ENCODE results near the gene INPP4A. TPM values are rescaled to one million over a fixed set of nuclear protein-coding genes. Genes with fewer than 3 reads are reported as not detected.

Gene INPP4A
- polyA plus RNA-seq, 1 donor from 2014 or later: 51.4 TPM

- Histone ChIP-seq H3K9me2 (ENCODE audit: insufficient read depth, low read length) (no peaks in the 10 kb centered on the region), H3K27me3 (ENCODE audit: insufficient read depth, low read depth, low read length) (no peaks in the 10 kb centered on the region), H3F3A (ENCODE audit: insufficient read depth, low read length, poor library complexity, severe bottlenecking) (no peaks in the 10 kb centered on the region), H3K79me2 (replicated peaks; ENCODE audit: insufficient read depth, low read length) (peaks cover 35% of the 10 kb centered on the region), H3K4me3 (ENCODE audit: low read length) (no peak overlapping the region), H3K36me3 (ENCODE audit: insufficient read depth, low read length) (no peaks in the 10 kb centered on the region), H3K27ac (ENCODE audit: low read length) (no peak overlapping the region), H2AFZ (ENCODE audit: low read depth, low read length) (no peak overlapping the region), H3K9me3 (ENCODE audit: low read length) (no peaks in the 10 kb centered on the region), H3K9ac (ENCODE audit: low read length) (no peak overlapping the region), H4K20me1 (ENCODE audit: insufficient read depth) (no peaks in the 10 kb centered on the region), H3K4me2 (ENCODE audit: low read length) (no peak overlapping the region)
- TF ChIP-seq, protein P1, sequence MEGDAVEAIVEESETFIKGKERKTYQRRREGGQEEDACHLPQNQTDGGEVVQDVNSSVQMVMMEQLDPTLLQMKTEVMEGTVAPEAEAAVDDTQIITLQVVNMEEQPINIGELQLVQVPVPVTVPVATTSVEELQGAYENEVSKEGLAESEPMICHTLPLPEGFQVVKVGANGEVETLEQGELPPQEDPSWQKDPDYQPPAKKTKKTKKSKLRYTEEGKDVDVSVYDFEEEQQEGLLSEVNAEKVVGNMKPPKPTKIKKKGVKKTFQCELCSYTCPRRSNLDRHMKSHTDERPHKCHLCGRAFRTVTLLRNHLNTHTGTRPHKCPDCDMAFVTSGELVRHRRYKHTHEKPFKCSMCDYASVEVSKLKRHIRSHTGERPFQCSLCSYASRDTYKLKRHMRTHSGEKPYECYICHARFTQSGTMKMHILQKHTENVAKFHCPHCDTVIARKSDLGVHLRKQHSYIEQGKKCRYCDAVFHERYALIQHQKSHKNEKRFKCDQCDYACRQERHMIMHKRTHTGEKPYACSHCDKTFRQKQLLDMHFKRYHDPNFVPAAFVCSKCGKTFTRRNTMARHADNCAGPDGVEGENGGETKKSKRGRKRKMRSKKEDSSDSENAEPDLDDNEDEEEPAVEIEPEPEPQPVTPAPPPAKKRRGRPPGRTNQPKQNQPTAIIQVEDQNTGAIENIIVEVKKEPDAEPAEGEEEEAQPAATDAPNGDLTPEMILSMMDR (IDR thresholded peaks at IDR 0.05; ENCODE audit: poor library complexity, severe bottlenecking): no peak
Measured at GRCh38 chr2:98489486-98489885, 44.8 kb downstream of the INPP4A start.

DNA sequence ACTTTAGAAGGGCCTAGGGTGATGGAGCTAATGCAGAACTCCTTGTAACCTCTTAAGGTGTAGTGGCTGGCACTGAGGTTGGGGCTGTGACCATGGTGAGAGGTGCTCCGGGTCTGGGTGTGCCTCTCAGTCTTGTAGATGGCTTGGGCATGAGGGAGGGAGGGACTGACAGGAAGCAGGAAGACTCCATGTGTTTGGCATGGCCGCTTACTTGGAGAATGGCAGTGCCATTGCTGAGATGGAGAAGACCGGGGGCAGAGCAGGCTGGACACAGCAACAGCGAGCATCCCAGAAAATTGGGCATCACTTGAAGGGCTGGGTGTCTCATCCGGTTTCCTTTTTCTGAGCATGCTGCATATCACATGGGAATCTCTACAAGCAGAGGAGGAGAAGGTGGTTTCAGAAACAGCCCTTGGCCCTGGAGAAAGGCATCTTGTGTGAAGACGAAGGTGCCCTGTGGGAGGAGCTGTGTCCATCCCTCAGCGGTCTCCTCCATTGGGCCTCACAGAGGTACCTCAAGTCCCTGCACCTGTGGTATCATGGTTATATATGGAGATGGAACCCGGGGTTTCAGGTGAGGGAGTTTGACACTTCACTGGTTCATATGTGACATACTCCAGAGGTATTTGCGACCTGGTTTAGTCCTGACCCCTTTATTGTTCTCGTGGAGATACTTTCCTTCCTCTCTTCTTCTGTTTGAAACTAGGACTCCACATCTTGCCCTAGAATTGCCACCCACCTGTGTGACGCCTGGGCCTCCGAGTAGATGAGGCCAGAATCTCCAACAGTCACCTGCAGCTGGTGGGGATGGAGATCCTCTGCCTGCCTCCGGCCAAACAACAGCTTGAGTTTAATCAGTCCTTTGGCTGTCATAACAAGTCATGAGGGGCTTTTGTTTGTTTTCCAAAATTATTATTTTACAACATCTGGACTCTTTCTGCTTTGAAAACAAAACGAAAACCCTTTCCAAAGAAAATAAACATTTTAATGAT, 45.6 kb downstream of the INPP4A start:
- H3F3A ChIP-seq (ENCODE audit: insufficient read depth, low read length, poor library complexity, severe bottlenecking): no peaks in the 10 kb centered on the region

More for the DNA sequence above, 45.6 kb downstream of the INPP4A start:
- Histone ChIP-seq H3K9ac (ENCODE audit: low read length) (no peak overlapping the region), H3K36me3 (ENCODE audit: insufficient read depth, low read length) (no peaks in the 10 kb centered on the region), H3K4me2 (ENCODE audit: low read length) (no peak overlapping the region), H3K79me2 (replicated peaks; ENCODE audit: insufficient read depth, low read length) (peaks cover 35% of the 10 kb centered on the region), H3K9me2 (ENCODE audit: insufficient read depth, low read length) (no peaks in the 10 kb centered on the region), H2AFZ (ENCODE audit: low read depth, low read length) (no peak overlapping the region), H3K27ac (ENCODE audit: low read length) (no peak overlapping the region), H3K27me3 (ENCODE audit: insufficient read depth, low read depth, low read length) (no peaks in the 10 kb centered on the region), H3K9me3 (ENCODE audit: low read length) (no peaks in the 10 kb centered on the region), H4K20me1 (ENCODE audit: insufficient read depth) (no peaks in the 10 kb centered on the region), H3K4me3 (ENCODE audit: low read length) (no peak overlapping the region)
- TF ChIP-seq POLR2AphosphoS5 (IDR thresholded peaks at IDR 0.05): no peak
- TF ChIP-seq EZH2 (IDR thresholded peaks at IDR 0.05; ENCODE audit: borderline replicate concordance, insufficient read depth, low read length, poor library complexity, severe bottlenecking): no peak
- no peak for TF ChIP-seq RAD21 (conservative IDR thresholded peaks at IDR 0.05)
- no peak for TF ChIP-seq EP300 (conservative IDR thresholded peaks at IDR 0.05; ENCODE audit: poor library complexity, severe bottlenecking)
- TF ChIP-seq, protein P1 (IDR thresholded peaks at IDR 0.05; ENCODE audit: poor library complexity, severe bottlenecking): no peak
- TF ChIP-seq MXI1 (conservative IDR thresholded peaks at IDR 0.05; ENCODE audit: poor library complexity, severe bottlenecking): no peak
- TF ChIP-seq REST (IDR thresholded peaks at IDR 0.05; ENCODE audit: borderline replicate concordance): no peak
- no peak for TF ChIP-seq TAF1 (IDR thresholded peaks at IDR 0.05; ENCODE audit: low read depth)
- no peak for TF ChIP-seq SMC3 (conservative IDR thresholded peaks at IDR 0.05; ENCODE audit: poor library complexity)
